GM19468 (cell line): Measurements from ENCODE around the gene SFTPA2.
"Not testable (repeated sequence)": the region's sequence is repeated elsewhere in the genome, so short reads cannot be mapped to it uniquely, and the experiment has no call there.

ENCODE experiments used
- ATAC-seq: cut with Tn5 transposase; IDR thresholded peaks from one replicate; pipeline ENCODE4 v1.9.1; 2021; ENCODE audit warnings: mild to moderate bottlenecking, moderate library complexity, moderate number of reproducible peaks; ENCODE audit not compliant: unreplicated experiment; ENCODE audit errors: extremely low read depth

SFTPA2 gene

GRCh38 chr10:79560160-79560709 lies at the start of gene SFTPA2:
Gene SFTPA2, minus strand, starts transcription at chr10:79560407. Its CDS starts 924 bp downstream, at chr10:79559483.
- ATAC-seq, result no peak

GRCh38 chr10:79608505-79609375 lies 48.5 kb upstream of the SFTPA2 start:
- peak; percentile 66 for ATAC-seq

GRCh38 chr10:79605308-79605707 lies 45.1 kb upstream of the SFTPA2 start:
- ATAC-seq, result no peak

GRCh38 chr10:79604294-79604693 lies 44.1 kb upstream of the SFTPA2 start:
- no peak for ATAC-seq

DNA sequence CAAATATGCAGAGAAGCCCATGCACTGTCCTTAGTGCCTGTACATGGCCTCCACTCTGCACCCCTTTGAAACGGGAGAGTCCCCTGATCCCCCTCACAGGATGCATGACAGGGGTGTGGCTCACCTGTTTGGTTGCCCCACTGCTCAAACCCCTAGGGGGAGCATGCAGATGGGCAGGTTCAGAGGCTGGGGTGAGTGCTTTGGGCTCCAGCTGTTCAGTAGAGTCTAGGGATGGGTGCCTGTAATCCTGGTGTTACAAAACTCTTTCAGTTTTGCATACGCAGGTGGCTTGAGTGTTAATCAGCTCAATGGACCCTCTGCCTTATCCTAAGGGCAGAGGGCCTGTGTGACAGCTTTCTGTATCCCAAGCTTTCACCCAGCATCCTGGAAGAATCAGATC lies 42.7 kb upstream of the SFTPA2 start:
- no peak for ATAC-seq

GRCh38 chr10:79601939-79602338 lies 41.7 kb upstream of the SFTPA2 start:
- ATAC-seq, result peak; percentile 18

DNA sequence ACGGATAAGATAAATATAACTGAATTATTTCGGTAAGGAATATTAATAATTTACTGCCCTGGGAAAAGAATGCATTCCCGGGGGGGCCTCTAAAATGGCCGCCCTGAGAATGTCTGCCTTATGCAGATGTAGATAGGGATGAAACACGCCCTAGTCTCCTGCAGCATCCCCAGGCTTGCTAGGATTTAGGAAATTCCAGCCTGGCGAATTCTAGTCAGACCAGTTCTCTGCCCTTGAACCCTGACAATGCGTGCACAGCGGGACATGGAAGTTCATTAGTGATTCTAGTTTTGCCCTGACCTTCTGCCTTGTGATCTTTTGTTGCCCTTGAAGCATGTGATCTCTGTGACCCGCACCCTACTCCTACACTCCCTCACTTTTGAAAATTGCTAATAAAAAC lies 39.4 kb upstream of the SFTPA2 start:
- not testable (repeated sequence) for ATAC-seq

- no peak for ATAC-seq
Observed at GRCh38 chr10:79595510-79595909, 35.3 kb upstream of the SFTPA2 start.

DNA sequence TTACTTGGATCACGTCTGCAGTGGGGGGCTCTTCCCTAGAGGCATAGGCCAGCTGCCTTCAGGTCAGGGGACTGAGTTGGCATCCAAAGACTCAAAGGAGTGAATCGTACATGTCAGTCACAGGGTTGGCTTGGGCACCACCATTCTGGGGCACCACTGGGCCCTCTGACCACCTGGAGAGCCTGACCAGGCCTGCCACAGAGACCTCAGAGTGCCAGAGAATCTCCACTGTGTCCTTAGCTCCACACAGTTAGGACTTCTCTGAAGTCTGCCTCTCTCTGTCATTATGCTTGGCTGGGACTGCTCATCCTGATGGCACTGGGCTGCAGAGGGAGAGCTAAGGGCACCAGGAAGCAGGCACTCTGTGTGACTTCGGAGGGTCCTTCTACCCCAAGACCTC lies 34.4 kb upstream of the SFTPA2 start:
- ATAC-seq, result not testable (repeated sequence)

GRCh38 chr10:79593377-79593776 lies 33.2 kb upstream of the SFTPA2 start:
- no peak for ATAC-seq

DNA sequence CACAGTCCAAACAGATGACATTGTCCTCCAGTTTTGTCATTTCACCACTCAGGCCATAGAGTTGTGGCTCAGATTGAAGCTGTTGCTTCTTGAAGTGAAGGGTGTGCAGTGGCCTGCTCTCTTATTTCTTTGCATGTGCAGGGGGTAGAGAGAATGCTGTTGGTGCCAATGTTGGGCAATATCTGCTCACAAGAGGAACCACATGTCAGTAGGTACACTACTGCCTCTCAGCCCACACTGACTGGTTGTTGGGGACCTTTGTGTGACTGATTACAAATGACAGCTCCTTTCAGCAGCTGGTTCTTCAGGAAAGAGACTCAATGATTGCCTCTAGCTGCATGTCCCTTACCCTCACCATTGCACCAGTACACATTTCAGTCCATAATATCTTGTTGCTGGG lies 28.6 kb upstream of the SFTPA2 start:
- no peak for ATAC-seq

DNA sequence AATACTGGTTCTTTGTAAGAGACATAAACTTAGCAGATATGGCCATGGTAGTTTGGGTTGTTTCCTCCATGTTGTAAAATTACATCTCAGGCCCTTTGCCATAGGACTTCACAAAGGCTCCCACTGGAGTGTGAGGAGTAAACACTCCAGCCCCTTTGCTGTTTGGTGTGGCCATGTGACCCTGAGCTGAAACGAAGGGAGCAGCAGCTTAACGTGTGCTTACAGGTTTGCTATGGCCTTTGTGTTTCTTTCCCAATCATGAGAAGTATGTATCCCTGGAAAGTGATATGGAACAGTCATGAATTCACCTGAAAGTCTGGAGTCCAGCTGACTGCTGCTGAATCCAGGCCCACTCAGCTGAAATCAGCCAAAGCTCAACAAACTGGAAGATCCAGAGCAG lies 26.7 kb upstream of the SFTPA2 start:
- ATAC-seq, result no peak

DNA sequence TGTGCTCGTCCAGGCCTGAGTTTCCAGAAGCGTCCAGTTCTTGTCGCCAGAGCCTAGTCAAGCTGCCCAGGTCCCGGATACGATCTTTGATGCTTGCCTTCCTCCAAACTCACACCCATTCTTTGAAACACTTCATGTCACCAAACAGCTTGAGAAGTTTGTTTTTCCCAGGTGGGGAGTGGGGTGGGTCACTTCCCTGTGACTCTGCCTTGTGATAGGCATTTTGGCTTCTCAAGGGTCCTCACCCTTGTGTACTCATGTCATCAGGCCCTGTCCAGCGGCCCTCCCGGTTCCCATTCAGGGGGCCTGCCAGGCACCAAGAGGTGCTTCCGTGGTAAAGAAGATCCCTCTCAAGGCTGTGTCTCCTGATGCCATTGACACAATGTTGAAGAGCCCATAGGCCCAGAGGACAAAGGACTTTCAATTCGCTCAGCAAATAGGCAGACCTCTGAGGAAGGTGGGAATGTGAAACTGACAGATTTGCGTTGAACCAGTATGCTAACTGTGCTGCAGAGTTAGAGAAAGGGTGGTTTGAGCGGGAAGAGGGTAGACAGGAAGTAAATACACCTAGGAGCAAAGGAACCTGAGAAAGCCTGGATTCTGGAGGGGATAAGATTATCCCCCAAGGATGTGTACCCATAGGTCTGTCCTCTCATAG lies 25.8 kb upstream of the SFTPA2 start:
- no peak for ATAC-seq

DNA sequence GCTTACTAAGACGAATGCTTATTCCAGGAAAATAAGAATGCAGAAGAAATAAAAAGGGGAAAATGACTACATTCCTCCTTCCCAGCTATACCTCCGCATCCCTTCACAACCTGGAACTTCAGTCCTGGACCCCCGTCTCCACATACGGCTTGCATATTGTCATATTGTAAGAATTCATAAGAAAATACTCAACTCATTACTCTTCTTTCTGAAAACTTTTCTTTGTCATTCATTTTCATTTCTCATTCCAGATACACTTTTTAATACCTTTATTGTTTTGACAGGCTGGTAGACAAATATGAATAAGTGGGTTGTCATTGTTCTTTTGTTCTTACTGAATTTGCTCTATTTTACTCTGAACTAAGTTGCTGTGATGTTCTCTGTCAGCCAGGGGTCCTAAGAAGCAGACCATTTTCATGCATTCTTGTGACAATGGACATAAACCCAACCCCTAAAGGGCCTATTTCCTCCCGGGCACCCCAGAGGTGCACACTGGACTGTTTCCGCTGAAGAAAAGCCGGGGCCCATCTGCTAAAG lies 23.3 kb upstream of the SFTPA2 start:
- no peak for ATAC-seq

- ATAC-seq, result not testable (repeated sequence)
Observed at GRCh38 chr10:79582954-79583353, 22.7 kb upstream of the SFTPA2 start.

DNA sequence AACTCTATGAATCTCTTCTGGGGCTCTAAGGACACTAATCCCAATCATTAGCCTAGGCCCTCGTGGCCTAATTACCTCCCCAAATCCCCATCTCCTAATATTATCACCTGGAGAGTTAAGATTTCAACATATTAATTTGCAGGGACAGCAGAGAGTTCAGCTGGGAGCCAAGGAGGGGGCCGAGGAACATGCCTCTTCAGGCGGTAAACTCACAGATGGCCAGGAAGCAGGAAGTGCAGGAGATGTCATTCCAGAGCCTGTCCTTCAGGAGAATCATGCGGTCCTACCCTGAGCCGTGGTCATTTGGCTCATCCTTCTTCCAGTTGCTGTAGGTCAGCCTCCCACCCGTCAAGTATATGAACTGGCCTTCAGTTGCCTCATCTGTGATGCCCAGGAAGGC lies 21.9 kb upstream of the SFTPA2 start:
- ATAC-seq, result no peak

DNA sequence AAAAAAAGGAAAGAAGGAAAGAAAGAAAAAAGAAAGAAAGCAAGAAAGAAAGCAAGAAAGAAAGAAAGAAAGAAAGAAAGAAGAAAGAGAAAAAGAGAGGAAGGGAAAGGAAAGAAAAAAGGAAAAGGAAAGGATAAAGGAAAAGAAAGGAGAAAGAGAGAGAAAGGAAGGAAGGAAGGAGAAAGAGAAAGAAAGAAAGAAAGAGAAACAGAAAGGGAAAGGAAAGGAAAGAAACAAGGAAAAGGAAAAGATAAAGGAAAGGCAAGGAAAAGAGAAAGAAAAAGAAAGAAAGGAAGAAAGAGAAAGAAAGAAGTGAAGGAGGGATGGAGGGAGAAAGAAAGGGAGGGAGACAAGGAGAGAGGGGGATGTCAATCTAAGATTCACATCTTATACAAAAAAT lies 20.8 kb upstream of the SFTPA2 start:
- no peak for ATAC-seq

GRCh38 chr10:79579361-79579760 lies 19.2 kb upstream of the SFTPA2 start:
- ATAC-seq, result no peak

- ATAC-seq, result not testable (repeated sequence)
Observed at GRCh38 chr10:79570624-79571023, 10.4 kb upstream of the SFTPA2 start.

DNA sequence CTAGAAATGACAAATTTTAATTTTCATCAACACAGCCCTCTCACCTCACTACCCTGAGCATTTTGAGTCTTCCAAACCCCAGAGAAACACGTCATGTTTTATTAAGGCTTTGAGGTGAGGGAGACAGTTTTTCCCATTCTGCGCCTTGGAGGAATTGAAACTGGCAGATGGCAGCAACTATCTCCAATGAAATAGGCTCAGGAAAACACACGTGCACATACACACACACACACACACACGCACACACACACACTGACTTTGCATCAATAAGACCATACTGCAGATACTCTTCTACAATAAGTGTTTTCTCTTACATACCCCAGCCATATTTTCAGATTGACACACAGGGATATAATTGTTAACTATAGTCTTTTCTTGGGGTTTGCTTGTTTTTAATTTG lies 3.2 kb upstream of the SFTPA2 start:
- no peak for ATAC-seq

- peak; percentile 44 for ATAC-seq
Observed at GRCh38 chr10:79562135-79562756, 2.0 kb upstream of the SFTPA2 start.
